Measurements from ENCODE around the gene CLCA4.

Gene CLCA4

DNA sequence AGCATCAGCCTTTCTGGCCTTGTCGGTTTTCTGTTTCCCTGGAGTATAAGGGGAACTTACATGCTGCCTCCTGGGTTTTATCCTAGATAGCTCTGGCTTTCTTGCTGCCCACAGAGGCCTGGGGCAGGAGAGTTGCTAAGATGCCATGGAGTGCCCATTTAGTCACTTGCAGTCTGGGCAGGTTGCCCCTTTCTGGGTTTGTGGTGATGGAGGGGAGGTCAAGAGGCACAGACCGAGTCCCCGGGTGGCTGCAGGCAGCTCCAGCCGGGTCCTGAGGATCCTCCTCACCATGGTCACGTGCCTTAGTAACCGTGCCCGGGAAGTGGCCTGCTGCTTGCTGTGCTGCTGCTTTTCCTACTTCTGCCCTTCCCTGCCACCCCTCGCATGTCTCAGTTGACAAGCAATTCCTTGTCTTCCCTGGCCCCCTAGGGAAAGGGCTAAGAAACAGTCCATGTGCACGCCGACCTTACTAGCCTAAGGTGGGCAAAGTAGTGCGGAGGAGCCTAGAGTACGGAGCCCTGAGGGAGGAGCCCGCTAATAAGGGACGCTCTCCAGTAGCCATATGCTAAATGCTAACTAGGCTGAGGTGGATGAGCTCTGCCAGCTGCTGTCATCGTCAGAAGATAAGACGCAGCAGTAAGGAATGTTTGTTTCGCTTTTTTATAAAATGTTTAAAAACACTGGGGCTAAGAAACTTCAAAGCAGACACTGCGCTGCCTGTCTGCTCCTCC is 43.3 kb upstream of the CLCA4 start:
- Histone ChIP-seq H3K4me1 (ENCODE audit: control insufficient read depth, insufficient read depth, low read length) (no peaks in the 10 kb centered on the region), H3K36me3 (ENCODE audit: control insufficient read depth in 2 of 2, insufficient read depth in 1 of 2, low read length in 2 of 2) (no peaks in the 10 kb centered on the region), H3K4me3 (ENCODE audit: low read depth, low read length) (no peak overlapping the region), H3K9me3 (ENCODE audit: control insufficient read depth, insufficient read depth, low read depth, low read length) (no peaks in the 10 kb centered on the region), H3K27ac (ENCODE audit: extremely low read depth, low read depth, low read length) (no peak overlapping the region)
- no peak for TF ChIP-seq ZNF48 (tag by site-specific recombination; IDR thresholded peaks at IDR 0.05)
- no peak for TF ChIP-seq ZNF169 (tag by site-specific recombination; IDR thresholded peaks at IDR 0.05)
- TF ChIP-seq ZNF548 (tag by site-specific recombination; IDR thresholded peaks at IDR 0.05), result no peak
- TF ChIP-seq ZNF391 (tag by site-specific recombination; IDR thresholded peaks at IDR 0.05; ENCODE audit: borderline replicate concordance, low read depth), result no peak
- ChIA-PET CTCF (interaction anchor here (0.6 to 1.9 kb wide), 2 partner anchors 12 to 277 kb away, joined by 6 to 8 read pairs; no protein-coding TSS in a partner anchor), POLR2A (no interaction called here)

DNA sequence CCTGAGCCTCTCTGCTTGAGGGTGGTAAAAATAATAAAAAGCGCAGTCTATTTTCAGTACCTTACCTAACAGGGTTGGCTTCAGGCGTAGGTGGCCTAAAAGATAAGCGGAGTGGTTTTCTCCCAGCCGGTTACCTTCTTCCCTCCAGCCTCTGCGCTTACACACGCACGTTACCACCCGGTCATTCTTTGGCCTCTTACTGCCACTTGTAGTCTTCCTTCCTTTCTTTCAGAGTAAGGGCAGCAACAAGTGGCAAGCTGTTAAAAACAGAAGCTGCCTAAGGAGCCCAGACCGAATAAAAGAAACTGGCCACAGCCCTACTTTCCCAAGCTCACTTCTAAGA is 42.8 kb upstream of the CLCA4 start:
- ChIA-PET POLR2A (no interaction called here), CTCF (interaction anchor here (0.7 to 1.9 kb wide), 2 partner anchors 11 to 30 kb away, joined by 3 to 8 read pairs; no protein-coding TSS in a partner anchor)
- H3K9me3 ChIP-seq (ENCODE audit: control insufficient read depth, insufficient read depth, low read depth, low read length), result no peaks in the 10 kb centered on the region
- no peaks in the 10 kb centered on the region for H3K36me3 ChIP-seq (ENCODE audit: control insufficient read depth in 2 of 2, insufficient read depth in 1 of 2, low read length in 2 of 2)
- H3K4me3 ChIP-seq (ENCODE audit: low read depth, low read length), result no peak overlapping the region
- TF ChIP-seq ZNF211 (tag by site-specific recombination; IDR thresholded peaks at IDR 0.05; ENCODE audit: low read depth), result no peak
- no peak for TF ChIP-seq ZNF571 (tag by site-specific recombination; IDR thresholded peaks at IDR 0.05)
- TF ChIP-seq ZNF223 (tag by site-specific recombination; IDR thresholded peaks at IDR 0.05), result no peak
- TF ChIP-seq ZBTB7A (tag by site-specific recombination; IDR thresholded peaks at IDR 0.05; ENCODE audit: low read depth), result no peak
- no peak for TF ChIP-seq ZNF629 (tag by site-specific recombination; IDR thresholded peaks at IDR 0.05)
- TF ChIP-seq OVOL3 (tag by site-specific recombination; IDR thresholded peaks at IDR 0.05), result no peak
- TF ChIP-seq ZNF214 (tag by site-specific recombination; IDR thresholded peaks at IDR 0.05; ENCODE audit: borderline replicate concordance), result no peak
- no peak for TF ChIP-seq ZNF266 (tag by site-specific recombination; IDR thresholded peaks at IDR 0.05; ENCODE audit: low read depth)
- no peak for TF ChIP-seq ZNF366 (tag by site-specific recombination; conservative IDR thresholded peaks at IDR 0.05)
- no peak for TF ChIP-seq GLI2 (tag by site-specific recombination; IDR thresholded peaks at IDR 0.05; ENCODE audit: borderline replicate concordance, low read depth)
- 0 out of 2 replicates have a peak, but pooled peaks have one; percentile 32 for TF ChIP-seq SCRT1 (tag by site-specific recombination; IDR thresholded peaks at IDR 0.05; ENCODE audit: borderline replicate concordance)
- peak; percentile 75 for TF ChIP-seq SCRT2 (tag by site-specific recombination; IDR thresholded peaks at IDR 0.05)
- no peak for TF ChIP-seq ZNF324 (tag by site-specific recombination; IDR thresholded peaks at IDR 0.05)
- TF ChIP-seq REPIN1 (tag by site-specific recombination; IDR thresholded peaks at IDR 0.05; ENCODE audit: low read depth), result no peak
- TF ChIP-seq ZNF416 (tag by site-specific recombination; IDR thresholded peaks at IDR 0.05), result no peak
- TF ChIP-seq ZNF677 (tag by site-specific recombination; IDR thresholded peaks at IDR 0.05), result no peak
- TF ChIP-seq, protein P1, sequence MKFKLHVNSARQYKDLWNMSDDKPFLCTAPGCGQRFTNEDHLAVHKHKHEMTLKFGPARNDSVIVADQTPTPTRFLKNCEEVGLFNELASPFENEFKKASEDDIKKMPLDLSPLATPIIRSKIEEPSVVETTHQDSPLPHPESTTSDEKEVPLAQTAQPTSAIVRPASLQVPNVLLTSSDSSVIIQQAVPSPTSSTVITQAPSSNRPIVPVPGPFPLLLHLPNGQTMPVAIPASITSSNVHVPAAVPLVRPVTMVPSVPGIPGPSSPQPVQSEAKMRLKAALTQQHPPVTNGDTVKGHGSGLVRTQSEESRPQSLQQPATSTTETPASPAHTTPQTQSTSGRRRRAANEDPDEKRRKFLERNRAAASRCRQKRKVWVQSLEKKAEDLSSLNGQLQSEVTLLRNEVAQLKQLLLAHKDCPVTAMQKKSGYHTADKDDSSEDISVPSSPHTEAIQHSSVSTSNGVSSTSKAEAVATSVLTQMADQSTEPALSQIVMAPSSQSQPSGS (tag by site-specific recombination; IDR thresholded peaks at IDR 0.05; ENCODE audit: low read depth), result no peak
- H3K27ac ChIP-seq (ENCODE audit: extremely low read depth, low read depth, low read length), result no peak overlapping the region
- H3K4me1 ChIP-seq (ENCODE audit: control insufficient read depth, insufficient read depth, low read length), result no peaks in the 10 kb centered on the region

DNA sequence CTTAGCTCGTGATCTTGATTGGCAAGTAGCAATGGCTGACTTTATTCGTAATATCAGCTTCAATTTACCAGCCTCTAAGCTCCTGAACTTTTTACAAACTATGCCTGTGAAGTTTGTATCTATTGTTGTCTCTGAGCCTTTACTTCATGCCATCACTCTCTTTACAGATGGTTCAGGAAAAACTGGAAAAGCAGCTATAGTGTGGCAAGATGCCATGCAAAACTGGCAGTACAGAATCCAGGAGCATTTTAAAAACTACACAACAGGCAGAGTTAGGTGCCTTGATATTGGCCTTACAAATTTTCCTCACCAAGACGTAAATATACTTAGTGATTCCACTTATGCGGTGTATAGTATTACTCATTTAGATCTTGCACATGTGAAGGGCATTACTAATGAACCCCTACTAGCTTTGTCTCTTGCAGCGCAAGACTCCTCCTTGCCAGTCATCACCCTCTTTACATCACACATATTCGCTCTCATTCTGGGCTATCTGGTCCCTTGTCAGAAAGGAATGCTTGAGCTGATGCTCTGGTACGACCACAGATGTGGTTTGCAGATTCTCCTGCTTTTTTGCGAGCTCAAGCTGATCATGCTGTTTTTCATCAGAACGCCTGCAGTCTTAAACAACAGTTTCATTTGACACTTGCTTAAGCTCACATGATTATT is 41.8 kb upstream of the CLCA4 start:
- Histone ChIP-seq H3K4me1 (ENCODE audit: control insufficient read depth, insufficient read depth, low read length) (no peaks in the 10 kb centered on the region), H3K36me3 (ENCODE audit: control insufficient read depth in 2 of 2, insufficient read depth in 1 of 2, low read length in 2 of 2) (no peaks in the 10 kb centered on the region), H3K27ac (ENCODE audit: extremely low read depth, low read depth, low read length) (no peak overlapping the region), H3K4me3 (ENCODE audit: low read depth, low read length) (no peak overlapping the region), H3K9me3 (ENCODE audit: control insufficient read depth, insufficient read depth, low read depth, low read length) (no peaks in the 10 kb centered on the region)
- TF ChIP-seq, protein P2, sequence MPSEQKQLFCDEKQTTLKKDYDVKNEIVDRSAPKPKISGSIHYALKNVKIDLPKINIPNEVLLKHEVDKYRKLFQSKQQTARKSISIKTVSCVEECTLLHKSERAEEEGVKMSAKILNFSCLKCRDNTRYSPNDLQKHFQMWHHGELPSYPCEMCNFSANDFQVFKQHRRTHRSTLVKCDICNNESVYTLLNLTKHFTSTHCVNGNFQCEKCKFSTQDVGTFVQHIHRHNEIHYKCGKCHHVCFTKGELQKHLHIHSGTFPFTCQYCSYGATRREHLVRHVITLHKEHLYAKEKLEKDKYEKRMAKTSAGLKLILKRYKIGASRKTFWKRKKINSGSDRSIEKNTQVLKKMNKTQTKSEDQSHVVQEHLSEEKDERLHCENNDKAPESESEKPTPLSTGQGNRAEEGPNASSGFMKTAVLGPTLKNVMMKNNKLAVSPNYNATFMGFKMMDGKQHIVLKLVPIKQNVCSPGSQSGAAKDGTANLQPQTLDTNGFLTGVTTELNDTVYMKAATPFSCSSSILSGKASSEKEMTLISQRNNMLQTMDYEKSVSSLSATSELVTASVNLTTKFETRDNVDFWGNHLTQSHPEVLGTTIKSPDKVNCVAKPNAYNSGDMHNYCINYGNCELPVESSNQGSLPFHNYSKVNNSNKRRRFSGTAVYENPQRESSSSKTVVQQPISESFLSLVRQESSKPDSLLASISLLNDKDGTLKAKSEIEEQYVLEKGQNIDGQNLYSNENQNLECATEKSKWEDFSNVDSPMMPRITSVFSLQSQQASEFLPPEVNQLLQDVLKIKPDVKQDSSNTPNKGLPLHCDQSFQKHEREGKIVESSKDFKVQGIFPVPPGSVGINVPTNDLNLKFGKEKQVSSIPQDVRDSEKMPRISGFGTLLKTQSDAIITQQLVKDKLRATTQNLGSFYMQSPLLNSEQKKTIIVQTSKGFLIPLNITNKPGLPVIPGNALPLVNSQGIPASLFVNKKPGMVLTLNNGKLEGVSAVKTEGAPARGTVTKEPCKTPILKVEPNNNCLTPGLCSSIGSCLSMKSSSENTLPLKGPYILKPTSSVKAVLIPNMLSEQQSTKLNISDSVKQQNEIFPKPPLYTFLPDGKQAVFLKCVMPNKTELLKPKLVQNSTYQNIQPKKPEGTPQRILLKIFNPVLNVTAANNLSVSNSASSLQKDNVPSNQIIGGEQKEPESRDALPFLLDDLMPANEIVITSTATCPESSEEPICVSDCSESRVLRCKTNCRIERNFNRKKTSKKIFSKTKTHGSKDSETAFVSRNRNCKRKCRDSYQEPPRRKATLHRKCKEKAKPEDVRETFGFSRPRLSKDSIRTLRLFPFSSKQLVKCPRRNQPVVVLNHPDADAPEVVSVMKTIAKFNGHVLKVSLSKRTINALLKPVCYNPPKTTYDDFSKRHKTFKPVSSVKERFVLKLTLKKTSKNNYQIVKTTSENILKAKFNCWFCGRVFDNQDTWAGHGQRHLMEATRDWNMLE (tag by site-specific recombination; conservative IDR thresholded peaks at IDR 0.05; ENCODE audit: low read depth), result no peak
- TF ChIP-seq, protein P3, sequence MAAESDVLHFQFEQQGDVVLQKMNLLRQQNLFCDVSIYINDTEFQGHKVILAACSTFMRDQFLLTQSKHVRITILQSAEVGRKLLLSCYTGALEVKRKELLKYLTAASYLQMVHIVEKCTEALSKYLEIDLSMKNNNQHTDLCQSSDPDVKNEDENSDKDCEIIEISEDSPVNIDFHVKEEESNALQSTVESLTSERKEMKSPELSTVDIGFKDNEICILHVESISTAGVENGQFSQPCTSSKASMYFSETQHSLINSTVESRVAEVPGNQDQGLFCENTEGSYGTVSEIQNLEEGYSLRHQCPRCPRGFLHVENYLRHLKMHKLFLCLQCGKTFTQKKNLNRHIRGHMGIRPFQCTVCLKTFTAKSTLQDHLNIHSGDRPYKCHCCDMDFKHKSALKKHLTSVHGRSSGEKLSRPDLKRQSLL (tag by site-specific recombination; IDR thresholded peaks at IDR 0.05), result no peak
- no peak for TF ChIP-seq GLI2 (tag by site-specific recombination; IDR thresholded peaks at IDR 0.05; ENCODE audit: borderline replicate concordance, low read depth)
- CTCF ChIA-PET, result interaction anchor here (0.7 to 1.9 kb wide), 7 partner anchors 10 to 570 kb away, joined by 3 to 8 read pairs (median 3); no protein-coding TSS in a partner anchor
- POLR2A ChIA-PET, result no interaction called here

Measured in HEK293 (cell line).